K562 (cell line): ENCODE data around the gene DMAC2. TPM values are rescaled to one million over a fixed set of nuclear protein-coding genes. Genes with fewer than 3 reads are reported as not detected.

Experiments
- CBFB ChIP-seq: sonication (generic); formaldehyde crosslinking; IDR thresholded peaks from 2 replicates; pipeline ENCODE4 v1.4.0; 2020; ENCODE audit warnings: mild to moderate bottlenecking, missing genetic modification reagents
- CC2D1A ChIP-seq: fragments of 450-650 bp; IDR thresholded peaks from 2 replicates; pipeline ENCODE4 v1.6.1; 2017; ENCODE audit warnings: mild to moderate bottlenecking
- CTCF ChIP-seq, 3 experiments: IDR thresholded peaks in 2 of 3; conservative IDR thresholded peaks in 1 of 3; 2 replicates each; pipeline ENCODE4 v1.5.1; 2011 to 2012; ENCODE audit warnings: low read length in 3 of 3, mild to moderate bottlenecking in 3 of 3, control low read depth in 2 of 3, improper control_type of control experiment in 1 of 3, inconsistent platforms in 1 of 3, low read depth in 1 of 3, mixed read lengths in 1 of 3, moderate library complexity in 1 of 3; ENCODE audit not compliant: insufficient read depth in 2 of 3
- FOXK2 ChIP-seq, 2 experiments: fragments of 450-650 bp; IDR thresholded peaks in 1 of 2; conservative IDR thresholded peaks in 1 of 2; 2 replicates each; pipeline ENCODE4 v1.6.1; 2016; ENCODE audit warnings: low read depth in 2 of 2, mild to moderate bottlenecking in 1 of 2
- L3MBTL2 ChIP-seq: fragments of 450-650 bp; IDR thresholded peaks from 2 replicates; pipeline ENCODE4 v1.6.1; 2016; ENCODE audit warnings: mild to moderate bottlenecking, moderate library complexity
- MYC ChIP-seq, 2 experiments: fragments of 250-450 bp in 1 of 2; sonication (Bioruptor Pico) in 1 of 2; IDR thresholded peaks; 2 replicates each; pipeline versions ENCODE4 v1.5.1 to v1.6.1; 2012 to 2021; ENCODE audit warnings: low read depth in 2 of 2, borderline replicate concordance in 1 of 2, improper control_type of control experiment in 1 of 2, low read length in 1 of 2, mild to moderate bottlenecking in 1 of 2, moderate library complexity in 1 of 2
- SMC3 ChIP-seq: conservative IDR thresholded peaks from 2 replicates; pipeline ENCODE4 v1.6.1; 2011; ENCODE audit warnings: low read depth, low read length, improper control_type of control experiment; ENCODE audit not compliant: insufficient read depth
- TBP ChIP-seq: optimal IDR thresholded peaks from 2 replicates; pipeline ENCODE3; 2011; ENCODE audit warnings: low read depth, low read length, improper control_type of control experiment
- polyA plus RNA-seq, 8 experiments: library from polyadenylated mRNA; depleted of rRNA in 4 of 8; stranded (reverse) in 5 of 8; unstranded in 3 of 8; fragments of >200 nt; fragmentation: Nextera tagmentation in 2 of 8; fragmentation: Illumina TruSeq in 1 of 8; extraction: Ambion mirVana in 2 of 8; extraction: Trizol in 1 of 8; gene quantifications; 2 replicates each; pipeline versions ENCODE4 v1.2.1 to v1.2.3, GENCODE V29; 2011 to 2014; ENCODE audit warnings: inconsistent platforms in 1 of 8, missing spikeins in 1 of 8
- total RNA-seq, 7 experiments: library from RNA; depleted of rRNA in 6 of 7; stranded (reverse); fragments of >200 nt in 6 of 7; fragmentation: Illumina TruSeq in 2 of 7; extraction: Trizol in 2 of 7; gene quantifications; 2 replicates each; pipeline versions ENCODE4 v1.2.1 to v1.2.3, GENCODE V29; 2011 to 2021; ENCODE audit warnings: low replicate concordance in 1 of 7

The DMAC2 gene
- total and polyA plus RNA-seq, 9 of the 15 experiments (the other 6 are each of a cell fraction or from before 2014, with no cell fraction given): 12.9 to 61.2 (median 43.1) TPM

GRCh38 chr19:41449079-41449864 lies 9.6 kb upstream of the DMAC2 start (continued):
- TF ChIP-seq L3MBTL2 (peak; percentile 49; the same call in 1 of the 2 replicates), CTCF (IDR thresholded peaks at IDR 0.05 in 2 of 3, conservative IDR thresholded peaks at IDR 0.05 in 1 of 3; ENCODE audit: insufficient read depth in 2 of 3, low read depth in 1 of 3, low read length in 3 of 3) (peak; percentile 96 to 97 (median 97)), MYC (IDR thresholded peaks at IDR 0.05; ENCODE audit: low read depth, low read length) (0 out of 2 replicates have a peak, but pooled peaks have one; percentile 16), MYC (CRISPR knock-in tag; IDR thresholded peaks at IDR 0.05; ENCODE audit: borderline replicate concordance, low read depth) (no peak), FOXK2 (conservative IDR thresholded peaks at IDR 0.05 in 1 of 2, IDR thresholded peaks at IDR 0.05 in 1 of 2; ENCODE audit: low read depth in 2 of 2) (peak; percentile 61 to 82), SMC3 (peak; percentile 98), CBFB (CRISPR knock-in tag) (no peak), TBP (peak; percentile 64), CC2D1A (peak; percentile 67; the same call in 1 of the 2 replicates)
- TF ChIP-seq, all 486 proteins: peak for 24
